SH-SY5Y (cell line): ENCODE results near the gene PRR14L.

ENCODE experiments used
- GATA2 ChIP-seq: IDR thresholded peaks from 2 replicates; pipeline ENCODE4 v1.6.1; 2011; ENCODE audit warnings: mild to moderate bottlenecking, low read depth, low read length
- GATA3 ChIP-seq: IDR thresholded peaks from 2 replicates; pipeline ENCODE4 v1.6.1; 2011; ENCODE audit warnings: low read depth, mild to moderate bottlenecking, low read length, moderate library complexity

- TF ChIP-seq GATA3 (no peak), GATA2 (no peak)
Observed at GRCh38 chr22:31739795-31740201, 10.1 kb downstream of the PRR14L start.
